Left lung (tissue), 10 donors: Measurements from ENCODE around the gene TTC7B. TPM values are rescaled to one million over a fixed set of nuclear protein-coding genes. Genes with fewer than 3 reads are reported as not detected.

Experiments
- ATAC-seq: fragments of 200-7000 bp; cut with Tn5 transposase; one replicate; pipeline ENCODE4 v1.9.1; 2020; ENCODE audit warnings: moderate library complexity
- DNase-seq, 4 donors: peaks; one replicate each; pipeline ENCODE4 v3.0.0-alpha.2; 2013 to 2020
- H3K27ac ChIP-seq, 2 donors: fragments of 200-600 bp; sonication (generic) in 1 of 2; one replicate each; pipeline versions ENCODE4 v1.5.0 to v1.8.0; 2020 to 2021
- H3K27me3 ChIP-seq, 2 donors: fragments of 200-600 bp; sonication (generic) in 1 of 2; one replicate each; pipeline versions ENCODE4 v1.5.0 to v1.8.0; 2020 to 2021
- H3K36me3 ChIP-seq, 2 donors: fragments of 200-600 bp; sonication (generic) in 1 of 2; one replicate each; pipeline versions ENCODE4 v1.5.0 to v1.8.0; 2020 to 2021
- H3K4me1 ChIP-seq, 2 donors: fragments of 200-600 bp; one replicate each; pipeline ENCODE4 v1.8.0; 2021
- H3K4me3 ChIP-seq, 2 donors: fragments of 200-600 bp; sonication (generic) in 1 of 2; one replicate each; pipeline versions ENCODE4 v1.5.0 to v1.8.0; 2020 to 2021; ENCODE audit warnings: mild to moderate bottlenecking in 1 of 2
- H3K9me3 ChIP-seq, 2 donors: fragments of 200-600 bp; sonication (generic) in 1 of 2; one replicate each; pipeline versions ENCODE4 v1.5.0 to v1.8.0; 2020 to 2021
- intact Hi-C, 2 donors: fragments of 100-400 bp; cut with DNase I; formaldehyde crosslinking; loops; one replicate each; pipeline versions ENCODE4 v1.11.2 to v1.14.2; 2022
- polyA plus RNA-seq, 6 donors: library from polyadenylated mRNA; unstranded; fragments of 120-200 nt; gene quantifications; one replicate each; pipeline ENCODE4 v1.2.1, GENCODE V29; 2013; ENCODE audit not compliant: insufficient read length in 6 of 6
- total RNA-seq, 2 donors: library from RNA; stranded (reverse); fragmentation: NEBNext Ultra II Directional; extraction: Animal tissue kit (Norgen Biotek cat#: 25700); gene quantifications; one replicate each; pipeline ENCODE4 v1.2.1, GENCODE V29; 2021
- TF ChIP-seq, protein P1 (sequence below), 2 donors: fragments of 200-600 bp; sonication (generic) in 1 of 2; IDR thresholded peaks; one replicate each; pipeline versions ENCODE4 v1.5.0 to v1.8.0; 2021; ENCODE audit warnings: antibody characterized with exemption in 2 of 2
- donor health status: DM: no; HTN: yes; CAD: no.
- donor health status: DM: no; HTN: no; CAD: no.

Gene TTC7B
- total and polyA plus RNA-seq, 8 donors: 26.8 to 47.5 (median 39.5) TPM

DNA sequence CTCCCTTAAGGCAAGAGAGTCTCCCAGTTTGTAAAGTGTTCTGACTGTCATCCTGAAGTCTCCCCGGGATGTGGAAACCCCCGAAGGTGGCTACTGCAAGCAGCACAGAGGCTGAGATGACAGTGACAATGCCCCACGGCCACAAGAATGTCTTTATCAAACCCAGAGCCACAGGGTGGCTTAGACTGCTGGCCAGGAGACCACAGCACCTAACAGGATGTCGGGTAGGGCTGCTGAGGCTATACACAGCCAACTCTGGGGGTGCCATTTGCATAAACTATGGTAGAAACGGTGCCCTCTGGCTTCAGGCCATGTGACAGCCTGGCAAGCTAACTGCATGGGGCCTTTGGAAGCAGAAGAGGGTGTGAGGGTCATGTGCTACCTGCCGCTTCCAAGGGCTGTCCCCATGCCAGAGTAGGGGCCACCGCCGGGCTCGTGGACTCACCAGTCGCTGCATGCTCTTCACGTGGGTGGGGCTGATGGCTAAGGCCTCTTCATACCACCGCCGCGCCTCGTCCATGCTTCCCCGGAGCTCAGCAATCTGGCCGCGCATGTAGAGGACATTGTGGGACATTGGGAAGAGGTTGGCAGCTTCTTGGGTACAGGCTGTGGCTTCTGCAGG lies 238.5 kb downstream of the TTC7B start:
- Histone ChIP-seq H3K27ac (peak overlapping the region; percentile 19 to 44), H3K4me1 (peaks cover 0 to 11% of the 10 kb centered on the region in 2 donors), H3K4me3 (no peak overlapping the region), H3K27me3 (no peaks in the 10 kb centered on the region), H3K9me3 (no peaks in the 10 kb centered on the region), H3K36me3 (peaks cover 0 to 15% of the 10 kb centered on the region in 2 donors)
- no peak for ATAC-seq
- peak in 1 of 4 donors; percentile 71 for DNase-seq
- intact Hi-C loops: no loop called here
- TF ChIP-seq, protein P1, sequence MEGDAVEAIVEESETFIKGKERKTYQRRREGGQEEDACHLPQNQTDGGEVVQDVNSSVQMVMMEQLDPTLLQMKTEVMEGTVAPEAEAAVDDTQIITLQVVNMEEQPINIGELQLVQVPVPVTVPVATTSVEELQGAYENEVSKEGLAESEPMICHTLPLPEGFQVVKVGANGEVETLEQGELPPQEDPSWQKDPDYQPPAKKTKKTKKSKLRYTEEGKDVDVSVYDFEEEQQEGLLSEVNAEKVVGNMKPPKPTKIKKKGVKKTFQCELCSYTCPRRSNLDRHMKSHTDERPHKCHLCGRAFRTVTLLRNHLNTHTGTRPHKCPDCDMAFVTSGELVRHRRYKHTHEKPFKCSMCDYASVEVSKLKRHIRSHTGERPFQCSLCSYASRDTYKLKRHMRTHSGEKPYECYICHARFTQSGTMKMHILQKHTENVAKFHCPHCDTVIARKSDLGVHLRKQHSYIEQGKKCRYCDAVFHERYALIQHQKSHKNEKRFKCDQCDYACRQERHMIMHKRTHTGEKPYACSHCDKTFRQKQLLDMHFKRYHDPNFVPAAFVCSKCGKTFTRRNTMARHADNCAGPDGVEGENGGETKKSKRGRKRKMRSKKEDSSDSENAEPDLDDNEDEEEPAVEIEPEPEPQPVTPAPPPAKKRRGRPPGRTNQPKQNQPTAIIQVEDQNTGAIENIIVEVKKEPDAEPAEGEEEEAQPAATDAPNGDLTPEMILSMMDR (IDR thresholded peaks at IDR 0.05): no peak

DNA sequence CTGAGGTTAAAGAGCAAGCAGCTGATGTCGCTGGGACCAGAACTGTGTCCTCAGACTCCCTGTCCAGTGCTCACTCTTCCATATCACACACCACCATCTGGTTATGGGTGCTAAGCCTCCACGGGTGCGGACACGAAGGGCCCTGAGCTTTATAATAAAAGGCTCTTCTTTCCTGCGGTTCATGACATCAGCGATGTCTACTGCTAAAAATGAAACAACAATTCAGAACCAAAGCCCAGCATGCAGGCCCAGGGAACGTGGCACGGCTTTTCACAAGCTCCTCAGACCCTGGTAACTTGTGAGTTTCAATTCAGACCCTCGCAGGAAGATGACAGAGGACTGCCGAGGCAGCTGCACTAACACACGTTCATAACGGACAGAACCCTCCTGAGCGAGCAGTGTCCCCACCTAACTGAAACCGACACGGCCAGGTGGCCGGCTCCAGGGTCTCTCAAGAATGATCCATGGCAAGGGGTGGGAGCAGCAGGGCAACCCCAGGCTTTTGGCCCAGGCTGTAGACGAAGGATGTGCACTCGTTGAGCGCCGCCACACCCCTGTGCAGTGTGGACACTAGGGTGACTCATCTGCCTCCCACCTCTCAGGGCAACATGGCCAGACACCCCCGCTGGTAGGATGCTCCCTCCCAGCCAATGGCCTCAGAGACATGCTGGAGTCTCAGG lies 239.1 kb downstream of the TTC7B start:
- intact Hi-C loops: no loop called here
- Histone ChIP-seq H3K27ac (peak overlapping the region; percentile 19 to 44), H3K4me1 (peaks cover 0 to 11% of the 10 kb centered on the region in 2 donors), H3K36me3 (peaks cover 0 to 21% of the 10 kb centered on the region in 2 donors), H3K4me3 (no peak overlapping the region), H3K27me3 (no peaks in the 10 kb centered on the region), H3K9me3 (no peaks in the 10 kb centered on the region)
- peak in 1 of 4 donors; percentile 70 for DNase-seq
- peak; percentile 39 for ATAC-seq
- TF ChIP-seq, protein P1 (IDR thresholded peaks at IDR 0.05): no peak

DNA sequence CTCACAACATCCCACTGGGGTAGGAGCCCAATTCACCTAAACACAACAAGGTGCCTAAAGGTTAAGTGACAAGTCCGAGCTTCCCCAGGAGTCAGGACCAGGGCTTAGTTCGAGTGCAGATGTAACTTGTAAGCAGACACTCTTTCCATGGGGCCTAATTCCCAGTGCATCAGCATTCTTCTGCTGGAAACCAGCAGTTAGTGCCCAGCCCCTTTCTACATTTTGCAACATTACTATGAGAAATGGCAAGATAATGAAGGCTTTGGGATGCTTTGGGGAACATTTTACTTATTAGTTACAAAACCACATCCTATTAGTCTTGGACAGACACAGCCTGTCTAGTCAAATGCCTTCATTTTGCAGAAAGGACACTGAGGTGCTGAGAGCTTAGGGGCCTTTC lies 239.6 kb downstream of the TTC7B start:
- H3K4me1 ChIP-seq: peaks cover 0 to 11% of the 10 kb centered on the region in 2 donors
- TF ChIP-seq, protein P1 (IDR thresholded peaks at IDR 0.05): no peak
- intact Hi-C loops: no loop called here
- no peaks in the 10 kb centered on the region for H3K27me3 ChIP-seq
- ATAC-seq: peak; percentile 58
- no peaks in the 10 kb centered on the region for H3K9me3 ChIP-seq
- peak overlapping the region in 1 of 2 donors; percentile 42 for H3K27ac ChIP-seq
- no peak overlapping the region for H3K4me3 ChIP-seq
- DNase-seq: peak in 2 of 4 donors; percentile 85 to 88
- H3K36me3 ChIP-seq: peaks cover 0 to 22% of the 10 kb centered on the region in 2 donors

DNA sequence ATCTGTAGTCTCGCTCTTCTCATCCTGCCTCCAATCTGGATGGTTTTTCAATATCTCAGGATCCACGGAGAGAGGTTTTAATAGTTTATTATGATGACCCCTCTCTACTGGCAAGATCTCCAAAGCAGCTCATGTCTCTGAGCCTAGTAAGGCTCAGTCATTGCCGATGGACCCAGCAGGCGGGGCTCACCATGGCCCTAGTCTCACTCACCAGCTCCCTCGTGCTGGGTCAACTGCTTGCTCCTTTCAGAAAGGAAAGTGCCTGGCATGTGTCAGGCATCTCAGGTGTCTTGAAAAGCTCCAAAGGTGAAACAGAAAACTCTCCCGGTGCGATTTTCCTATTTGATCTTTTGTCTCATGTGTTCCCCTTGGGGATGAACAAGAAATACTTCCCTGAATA lies 240.4 kb downstream of the TTC7B start:
- H3K4me1 ChIP-seq: peaks cover 0 to 11% of the 10 kb centered on the region in 2 donors
- H3K4me3 ChIP-seq: no peak overlapping the region
- TF ChIP-seq, protein P1 (IDR thresholded peaks at IDR 0.05): no peak
- intact Hi-C loops: no loop called here
- H3K9me3 ChIP-seq: no peaks in the 10 kb centered on the region
- H3K27ac ChIP-seq: no peak overlapping the region
- ATAC-seq: no peak
- H3K27me3 ChIP-seq: no peaks in the 10 kb centered on the region
- DNase-seq: no peak
- H3K36me3 ChIP-seq: peaks cover 0 to 22% of the 10 kb centered on the region in 2 donors

DNA sequence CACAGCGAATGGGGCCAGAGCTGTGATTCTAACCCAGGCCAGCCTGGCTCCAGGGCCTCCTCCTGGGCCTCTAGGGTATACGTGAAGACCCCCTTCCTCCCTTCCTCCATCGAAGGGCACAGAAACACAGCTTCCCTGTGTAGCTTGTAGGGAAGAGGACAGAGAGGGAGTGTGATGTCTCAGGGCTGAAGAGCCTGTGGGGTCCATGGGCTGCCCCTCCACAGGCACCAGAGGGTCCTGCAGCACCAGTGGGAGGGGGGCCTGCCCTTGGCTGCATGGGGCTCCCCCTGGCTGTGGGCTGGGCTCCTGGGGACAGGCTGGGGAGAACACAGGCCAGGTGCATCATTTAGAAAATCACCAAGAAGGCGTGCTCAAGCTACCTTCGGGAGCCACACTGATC lies 240.9 kb downstream of the TTC7B start:
- intact Hi-C loops: no loop called here
- DNase-seq (peak in 1 of 4 donors; percentile 34), ATAC-seq (no peak)
- H3K27ac ChIP-seq: no peak overlapping the region
- no peaks in the 10 kb centered on the region for H3K27me3 ChIP-seq
- H3K36me3 ChIP-seq: peaks cover 0 to 22% of the 10 kb centered on the region in 2 donors
- TF ChIP-seq, protein P1 (IDR thresholded peaks at IDR 0.05): no peak
- peaks cover 0 to 11% of the 10 kb centered on the region in 2 donors for H3K4me1 ChIP-seq
- H3K4me3 ChIP-seq: no peak overlapping the region
- no peaks in the 10 kb centered on the region for H3K9me3 ChIP-seq
